Measurements from ENCODE around the gene FIZ1.
"Not testable (repeated sequence)": the region's sequence is repeated elsewhere in the genome, so short reads cannot be mapped to it uniquely, and the experiment has no call there.

Gene FIZ1

DNA sequence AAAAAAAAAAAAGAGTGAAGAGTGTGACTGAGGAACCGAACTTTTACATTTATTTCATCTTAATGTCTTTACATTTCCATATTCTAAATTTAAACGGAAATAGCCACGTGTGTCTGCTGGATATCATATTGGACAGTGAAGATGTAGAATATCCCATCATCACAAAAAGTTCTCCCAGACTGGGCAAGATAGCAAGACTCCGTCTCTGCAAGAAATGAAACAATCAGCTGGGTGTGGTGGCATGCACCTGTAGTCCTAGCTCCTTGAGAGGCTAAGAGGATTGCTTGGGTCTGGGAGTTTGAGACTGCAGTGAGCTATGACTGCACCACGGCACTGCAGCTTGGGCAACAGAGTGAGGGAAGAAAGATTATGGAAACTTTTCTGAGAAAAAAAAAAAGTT, 22.6 kb downstream of the FIZ1 start:
- no peak for DNase-seq (ENCODE audit: low read depth)

DNA sequence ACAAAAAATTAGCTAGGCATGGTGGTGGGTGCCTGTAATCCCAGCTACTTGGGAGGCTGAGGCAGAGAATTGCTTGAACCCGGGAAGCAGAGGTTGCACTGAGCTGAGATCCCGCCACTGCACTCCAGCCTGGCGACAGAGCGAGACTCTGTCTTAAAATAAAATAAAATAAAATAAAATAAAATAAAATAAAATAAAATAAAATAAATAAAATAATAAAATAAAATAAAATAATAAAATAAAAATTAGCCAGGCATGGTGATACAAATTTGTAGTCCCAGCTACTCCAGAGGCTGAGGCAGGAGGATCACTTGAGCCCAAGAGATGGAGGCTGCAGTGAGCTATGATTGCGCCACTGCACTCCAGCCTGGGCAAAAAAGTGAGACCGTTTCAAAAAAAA, 25.4 kb downstream of the FIZ1 start:
- DNase-seq (ENCODE audit: low read depth), result not testable (repeated sequence)

DNA sequence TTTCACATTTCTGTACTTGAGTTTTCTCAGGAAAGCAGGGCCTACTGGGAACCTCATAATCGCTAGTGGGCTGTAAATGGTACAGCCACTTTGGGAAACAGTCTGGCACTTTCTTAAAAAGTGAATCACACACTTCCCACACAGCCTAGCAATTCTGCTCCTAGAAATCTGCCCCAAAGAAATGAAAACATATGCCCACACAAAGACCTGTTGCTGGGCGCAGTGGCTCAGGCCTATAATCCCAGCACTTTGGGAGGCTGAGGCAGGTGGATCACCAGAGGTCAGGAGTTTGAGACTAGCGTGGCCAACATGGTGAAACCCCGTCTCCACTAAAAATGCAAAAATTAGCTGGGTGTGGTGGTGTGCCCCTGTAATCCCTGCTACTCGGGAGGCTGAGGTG, 29.8 kb downstream of the FIZ1 start:
- DNase-seq (ENCODE audit: low read depth), result not testable (repeated sequence)

DNA sequence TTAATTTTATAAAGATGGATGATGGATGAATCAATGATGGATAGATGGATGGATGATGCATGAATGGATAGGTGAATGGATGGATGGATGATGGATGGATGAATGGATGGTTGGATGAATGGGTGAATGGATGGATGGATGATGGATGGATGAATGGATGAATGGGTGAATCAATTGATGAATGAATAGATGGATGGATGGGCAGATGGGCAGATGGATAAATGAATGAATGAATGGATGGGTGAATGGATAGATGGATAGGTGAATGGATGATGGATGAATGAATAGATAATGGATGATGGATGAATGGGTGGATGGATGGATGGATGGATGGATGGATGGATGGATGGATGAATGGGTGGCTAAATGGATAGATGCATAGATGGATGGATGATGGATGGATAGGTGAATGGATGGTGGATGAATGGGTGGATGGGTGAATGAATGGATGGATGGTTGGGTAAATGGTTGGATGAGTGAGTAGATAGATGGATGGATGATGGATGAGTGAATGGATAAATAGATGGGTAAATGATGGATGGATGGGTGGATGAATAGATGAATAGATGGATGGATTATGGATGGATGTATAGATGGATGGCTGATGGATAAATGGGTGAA, 31.5 kb downstream of the FIZ1 start:
- DNase-seq (ENCODE audit: low read depth), result no peak

DNA sequence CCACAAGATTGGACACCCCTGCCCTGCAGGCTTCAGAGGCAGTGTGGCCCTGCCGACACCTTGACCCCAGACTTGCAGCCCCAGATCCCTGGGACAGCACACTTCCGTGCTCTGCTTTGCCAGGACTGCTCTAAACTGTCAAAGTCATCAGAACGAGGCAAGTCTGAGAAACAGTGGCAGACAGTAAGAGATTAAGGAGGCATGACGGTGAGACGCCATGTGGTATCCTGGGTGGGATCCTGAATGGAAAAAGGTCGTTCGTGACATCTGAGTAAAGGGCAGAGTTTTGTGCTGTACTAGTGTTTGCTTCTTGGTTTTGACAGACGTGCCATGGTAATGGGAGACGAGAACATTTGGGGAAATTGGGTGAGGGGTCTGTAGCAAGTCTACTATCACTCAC, 32.5 kb downstream of the FIZ1 start:
- DNase-seq (ENCODE audit: low read depth), result no peak

DNA sequence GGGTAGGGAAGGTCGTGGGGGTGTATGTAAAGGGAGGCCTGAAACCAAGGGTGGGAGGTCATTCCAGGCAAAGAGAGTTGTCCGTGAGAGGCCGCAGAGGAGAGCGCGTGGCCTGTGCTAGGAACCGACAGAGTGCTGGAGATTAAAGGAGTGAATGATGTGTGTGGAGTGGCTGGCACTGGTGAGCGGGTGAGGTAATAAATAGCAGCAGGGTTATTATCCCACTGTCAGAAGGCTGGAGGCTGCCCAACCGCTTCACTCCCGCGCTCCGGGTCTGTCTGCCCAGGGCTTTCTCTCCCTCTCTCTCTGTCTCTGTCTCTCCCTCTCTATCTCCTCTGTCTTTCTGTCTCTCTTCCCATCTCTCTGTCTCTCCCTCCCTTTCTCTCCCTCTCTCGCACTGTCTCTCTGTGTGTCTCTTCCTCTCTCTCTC, 36.0 kb downstream of the FIZ1 start:
- no peak for DNase-seq (ENCODE audit: low read depth)

DNA sequence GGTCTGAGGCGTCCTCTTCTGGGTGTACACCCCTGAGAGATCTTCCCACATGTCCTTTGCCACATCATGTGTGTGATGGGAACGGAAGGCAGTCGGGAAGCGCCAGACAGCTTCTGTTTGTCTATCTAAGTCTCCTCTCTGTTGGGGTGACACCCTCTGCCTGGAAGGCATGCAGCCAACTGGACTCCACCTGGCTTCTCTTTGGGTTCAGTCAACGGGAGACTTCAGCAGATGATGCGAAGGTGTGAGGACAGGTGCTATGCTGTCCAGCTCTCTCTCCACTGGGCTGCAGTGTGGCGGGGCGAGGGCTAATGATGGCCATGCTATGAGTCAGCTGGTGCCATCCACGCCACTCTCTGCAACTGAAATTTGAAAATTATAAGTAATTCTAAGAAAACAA, 39.6 kb downstream of the FIZ1 start:
- DNase-seq (ENCODE audit: low read depth), result no peak

DNA sequence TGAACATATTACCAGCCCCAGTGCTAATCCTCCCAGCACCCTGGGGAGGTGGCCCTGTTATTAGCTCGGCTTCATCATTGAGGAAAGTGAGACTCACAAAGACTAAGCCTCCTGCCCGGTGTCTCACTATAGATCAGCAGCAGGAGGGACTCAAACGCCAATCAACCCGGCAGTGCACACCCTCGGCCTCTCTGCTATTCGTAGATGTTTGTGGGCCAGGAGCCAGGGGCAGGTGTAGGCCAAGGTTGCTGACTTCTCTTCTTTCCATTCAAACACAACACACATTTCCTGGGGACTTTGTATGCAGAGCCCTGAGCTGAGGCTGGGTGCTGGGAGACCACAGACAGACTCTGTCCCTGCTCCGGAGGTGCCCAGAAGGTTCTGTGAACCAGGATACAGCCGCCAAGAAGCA, 44.6 kb downstream of the FIZ1 start:
- no peak for DNase-seq (ENCODE audit: low read depth)

DNA sequence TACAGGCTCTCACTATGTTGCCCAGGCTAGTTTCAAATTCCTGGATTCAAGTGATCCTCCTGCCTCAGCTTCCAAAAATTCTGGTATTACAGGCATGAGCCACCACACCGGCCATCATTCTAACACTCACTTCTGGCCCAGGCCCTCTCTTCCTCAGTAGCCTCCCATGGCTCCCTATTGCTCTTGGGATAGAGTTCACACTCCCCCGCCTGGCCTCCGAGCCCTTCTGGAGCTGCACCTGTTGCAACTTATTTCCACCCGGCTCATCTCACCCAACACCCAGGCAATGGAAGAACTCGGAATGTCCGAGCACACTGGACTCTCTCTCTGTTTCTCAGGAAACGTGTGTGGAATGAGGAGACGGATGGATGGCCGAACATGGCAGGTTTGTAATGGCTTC, 45.0 kb downstream of the FIZ1 start:
- no peak for DNase-seq (ENCODE audit: low read depth)

DNA sequence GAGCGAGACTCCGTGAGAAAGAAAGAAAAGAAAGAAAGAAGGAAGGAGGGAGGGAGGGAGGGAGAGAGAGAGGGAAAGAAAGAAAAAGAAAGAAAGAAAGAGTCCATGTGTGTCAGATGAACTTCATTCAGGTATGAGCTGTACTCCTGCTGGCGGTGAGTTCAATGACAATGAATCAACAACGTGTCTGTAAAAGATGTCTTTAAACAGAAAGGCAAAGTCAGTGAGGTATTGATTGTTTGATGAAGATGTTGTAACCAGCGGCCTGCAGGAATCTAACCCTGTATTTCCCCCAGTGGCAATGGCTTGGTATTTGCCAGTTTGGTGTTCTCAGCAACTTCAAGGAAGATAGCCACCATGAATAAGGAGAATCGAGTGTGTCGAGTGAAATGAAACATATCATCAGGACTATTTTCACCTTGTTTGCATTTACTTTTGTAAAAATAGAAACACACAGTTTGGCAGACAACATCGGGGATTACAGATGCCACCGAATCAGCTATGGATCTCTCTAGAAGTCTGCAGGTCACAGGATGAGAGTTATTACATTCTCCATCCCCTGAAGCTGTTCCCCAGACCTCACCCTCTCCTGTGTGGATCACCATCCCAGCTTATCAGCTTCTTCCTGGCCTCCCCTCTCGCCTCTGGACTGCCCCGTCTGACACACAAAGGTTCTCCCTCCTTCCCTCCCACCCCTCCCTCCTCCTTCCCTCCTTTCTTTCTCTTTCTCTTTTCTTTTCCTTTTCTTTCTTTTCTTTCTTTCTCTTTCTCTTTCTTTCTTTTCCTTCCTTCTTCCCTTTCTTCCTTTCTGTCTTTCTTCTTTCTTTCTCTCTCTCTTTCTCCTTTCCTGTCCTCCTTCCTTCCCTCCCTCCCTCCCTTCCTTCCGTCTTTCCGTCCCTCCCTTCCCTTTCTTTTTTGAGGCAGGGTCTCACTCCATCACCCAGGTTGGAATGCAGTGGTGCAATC, 45.8 kb downstream of the FIZ1 start:
- DNase-seq (ENCODE audit: low read depth), result no peak

DNA sequence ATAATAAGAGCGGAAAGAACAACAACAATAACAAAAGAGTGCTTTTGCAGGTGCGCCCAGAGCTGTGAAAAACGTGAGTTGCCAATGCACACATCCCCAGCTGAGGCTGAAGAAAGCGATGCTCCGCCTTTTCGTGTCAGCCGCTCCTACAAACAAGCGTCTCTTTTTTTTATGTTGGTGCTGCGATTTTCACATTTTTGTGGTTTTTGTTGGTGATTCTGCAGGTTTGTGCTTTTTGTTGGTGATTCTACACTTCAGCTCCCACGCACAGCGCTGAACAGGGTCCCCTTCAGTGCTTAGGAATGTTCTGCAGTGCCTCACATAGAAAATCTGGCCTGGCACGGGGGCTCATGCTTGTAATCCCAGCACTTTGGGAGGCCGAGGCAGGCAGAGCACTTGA, 46.7 kb downstream of the FIZ1 start:
- peak; percentile 69 for DNase-seq (ENCODE audit: low read depth)

DNA sequence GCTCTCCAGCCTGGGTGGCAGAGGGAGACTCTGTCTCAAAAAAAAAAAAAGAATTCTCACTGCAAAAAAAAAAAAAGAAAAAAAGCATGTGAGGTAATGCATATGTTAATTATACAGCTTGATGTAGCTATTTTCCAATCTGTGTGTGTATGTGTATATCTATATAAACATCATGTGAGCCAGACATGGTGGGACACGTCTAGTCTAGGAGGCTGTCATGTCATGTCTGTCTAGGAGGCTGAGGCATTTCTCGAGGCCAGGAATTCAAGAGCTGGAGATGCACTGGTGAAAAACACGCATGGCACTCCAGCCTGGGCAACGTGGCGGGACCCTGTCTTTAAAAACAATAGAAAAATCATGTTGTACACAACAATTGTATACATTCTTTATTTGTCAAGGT, 47.1 kb downstream of the FIZ1 start:
- DNase-seq (ENCODE audit: low read depth), result no peak

DNA sequence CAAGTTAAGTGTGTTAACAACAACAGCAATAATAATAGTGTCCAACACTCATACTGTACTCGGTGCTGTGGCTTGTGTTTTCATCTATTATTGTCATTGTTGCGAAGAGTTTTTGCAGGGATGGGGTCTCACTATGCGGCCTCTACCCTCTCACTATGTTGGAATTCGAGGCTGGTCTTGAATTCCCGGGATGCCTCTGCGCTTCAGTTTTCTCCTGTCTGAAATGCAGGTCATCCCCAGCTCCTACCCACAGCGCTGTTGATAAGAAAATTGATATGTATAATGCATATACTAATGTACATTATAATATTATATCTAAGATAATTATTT, 49.0 kb downstream of the FIZ1 start:
- no peak for DNase-seq (ENCODE audit: low read depth)

DNA sequence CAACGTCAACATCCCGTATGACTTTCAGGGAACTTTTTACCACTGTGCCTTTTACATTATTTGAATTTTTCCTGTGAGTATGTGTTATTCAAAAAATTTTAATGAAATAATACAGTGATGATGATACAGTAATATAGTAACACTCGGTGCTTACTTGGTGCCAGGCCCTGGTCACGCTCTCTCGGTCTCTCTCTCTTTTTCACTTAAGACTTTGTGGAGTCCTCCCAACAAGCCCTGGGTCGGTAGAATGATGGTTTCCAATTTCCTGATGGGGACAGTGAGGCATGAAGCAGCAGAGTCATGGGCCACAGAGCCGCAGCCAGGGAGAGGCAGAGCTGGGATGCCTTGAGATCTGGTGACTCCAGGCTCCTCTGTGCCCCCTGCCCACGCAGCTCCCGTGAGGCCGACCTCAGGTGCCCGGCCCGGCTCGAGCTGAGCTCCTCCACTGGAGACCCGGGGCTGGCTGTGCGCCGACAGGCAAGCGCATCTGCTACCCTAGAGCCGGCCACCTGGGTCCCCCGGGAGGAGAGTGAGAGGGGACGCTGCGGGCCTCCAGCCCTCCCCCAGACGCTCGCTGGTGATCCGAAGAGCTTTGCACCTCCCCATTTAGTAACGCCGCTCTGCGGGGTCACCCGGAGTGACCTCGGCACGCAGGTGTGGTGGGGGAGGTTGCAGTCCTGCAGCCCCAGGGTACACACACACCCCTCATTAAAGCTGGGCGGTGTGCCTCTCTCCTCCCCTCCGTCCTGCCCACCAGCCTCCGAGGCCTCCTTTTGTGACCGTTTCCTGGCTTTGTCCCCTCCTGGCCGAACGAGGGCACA, 49.6 kb downstream of the FIZ1 start:
- peak; percentile 76 for DNase-seq (ENCODE audit: low read depth)

DNA sequence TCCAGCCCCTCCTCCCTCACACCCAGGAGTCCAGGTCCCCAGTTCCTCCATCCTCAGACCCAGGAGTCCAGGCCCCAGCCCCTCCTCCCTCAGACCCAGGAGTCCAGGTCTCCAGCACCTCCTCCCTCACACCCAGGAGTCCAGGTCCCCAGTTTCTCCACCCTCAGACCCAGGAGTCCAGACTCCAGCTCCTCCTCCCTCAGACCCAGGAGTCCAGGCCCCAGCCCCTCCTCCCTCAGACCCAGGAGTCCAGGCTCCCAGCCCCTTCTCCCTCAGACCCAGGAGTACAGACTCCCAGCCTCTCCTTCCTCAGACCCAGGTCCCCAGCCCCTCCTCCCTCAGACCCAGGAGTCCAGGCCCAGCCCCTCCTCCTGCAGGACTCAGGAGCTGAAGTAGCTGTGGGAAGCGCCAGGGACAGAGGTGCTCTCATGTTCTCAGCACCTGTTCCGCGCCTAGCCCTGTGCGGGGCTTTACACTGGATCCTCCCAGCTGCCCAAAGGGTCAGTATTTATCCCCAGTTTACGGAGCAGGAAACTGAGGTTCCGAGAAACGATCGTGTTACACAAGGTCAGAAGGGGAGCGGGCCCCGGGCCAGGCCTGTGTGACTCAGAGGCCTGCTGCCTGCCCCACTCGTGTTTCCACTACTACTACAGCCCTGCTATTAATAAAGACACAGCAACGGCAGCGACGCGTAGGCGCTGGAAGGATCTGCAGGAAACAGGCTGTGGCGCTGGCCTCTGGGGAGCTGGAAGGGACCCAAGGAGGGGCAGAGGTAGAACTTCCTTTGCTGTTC, 52.3 kb downstream of the FIZ1 start:
- DNase-seq (ENCODE audit: low read depth), result no peak

DNA sequence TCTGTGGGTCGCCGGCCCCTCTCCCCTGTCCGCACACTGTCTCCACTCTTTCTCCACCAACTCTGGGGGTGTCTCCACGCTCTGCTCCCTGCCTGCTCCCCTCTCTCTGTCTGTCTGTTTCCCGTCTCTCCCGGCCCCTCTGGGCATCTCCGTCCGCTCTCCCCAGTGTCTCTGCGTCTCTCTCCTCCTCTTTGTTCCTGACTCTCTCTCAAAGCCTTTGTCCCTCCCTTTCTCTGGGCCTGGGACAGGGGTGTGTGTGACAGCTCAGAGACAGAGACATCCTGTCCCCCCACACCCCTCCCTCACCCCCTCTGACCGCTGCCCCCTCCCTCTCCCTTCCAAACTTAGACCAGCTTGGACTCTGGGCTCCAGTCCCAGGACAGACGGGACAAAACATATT, 53.3 kb downstream of the FIZ1 start:
- no peak for DNase-seq (ENCODE audit: low read depth)

DNA sequence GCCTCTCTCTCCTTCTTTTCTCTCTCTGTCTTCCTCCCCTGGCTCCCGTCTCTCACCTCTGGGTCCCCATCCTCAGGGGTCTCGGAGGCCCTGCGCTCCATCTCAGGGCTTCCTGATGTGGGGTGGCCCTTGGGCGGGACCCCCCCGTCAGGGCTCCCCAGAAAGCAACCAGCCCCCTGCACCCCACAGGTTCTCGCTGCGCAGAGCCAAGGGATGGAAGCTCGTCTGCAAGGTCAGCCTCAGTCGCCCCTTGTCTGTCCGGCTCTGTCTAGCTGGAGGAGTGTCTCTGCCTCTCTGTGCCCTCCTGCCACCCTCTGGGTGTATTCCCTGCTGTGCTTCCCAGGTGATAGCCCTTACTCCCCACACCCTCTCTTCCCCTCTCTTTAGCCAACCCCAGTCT, 53.9 kb downstream of the FIZ1 start, which contains the start of gene SBK3:
Gene SBK3, minus strand, starts transcription at position 101 of the 400 bp plus-strand sequence. Its CDS starts 0 bp downstream, at position 101.
- no peak for DNase-seq (ENCODE audit: low read depth)

DNA sequence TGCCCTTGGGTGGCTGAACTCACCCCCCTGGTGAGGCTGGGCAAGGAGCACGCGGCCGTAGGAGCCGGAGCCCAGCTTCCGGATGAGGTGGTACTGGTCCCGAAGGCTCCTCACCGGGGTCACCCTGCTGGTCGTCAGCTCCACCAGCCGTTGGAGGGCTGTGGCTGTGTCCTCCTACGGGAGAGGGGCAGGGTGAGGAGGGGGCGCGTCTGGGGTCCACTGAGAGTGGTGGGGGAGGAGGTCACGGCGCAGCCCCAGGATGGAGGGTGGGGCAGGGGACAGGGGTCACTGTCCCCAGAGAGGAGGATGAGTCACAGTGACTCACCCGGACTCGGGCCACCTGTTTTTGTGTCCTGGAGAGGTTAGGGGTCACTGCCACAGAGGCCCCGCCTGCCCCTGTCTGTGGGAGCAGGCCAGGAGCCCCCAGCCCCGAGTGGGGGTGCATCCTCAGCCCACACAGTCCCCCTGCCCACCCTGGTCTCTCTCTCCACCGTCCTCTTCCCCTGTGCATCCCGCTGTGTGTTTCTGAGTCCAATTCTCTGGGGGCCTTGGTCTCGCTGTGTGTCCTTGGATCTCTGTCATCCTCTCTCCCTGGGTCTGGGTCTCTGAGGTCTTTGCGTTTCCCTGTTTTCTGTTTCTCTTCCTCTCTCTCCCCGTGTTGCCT, 54.4 kb downstream of the FIZ1 start:
- no peak for DNase-seq (ENCODE audit: low read depth)

DNA sequence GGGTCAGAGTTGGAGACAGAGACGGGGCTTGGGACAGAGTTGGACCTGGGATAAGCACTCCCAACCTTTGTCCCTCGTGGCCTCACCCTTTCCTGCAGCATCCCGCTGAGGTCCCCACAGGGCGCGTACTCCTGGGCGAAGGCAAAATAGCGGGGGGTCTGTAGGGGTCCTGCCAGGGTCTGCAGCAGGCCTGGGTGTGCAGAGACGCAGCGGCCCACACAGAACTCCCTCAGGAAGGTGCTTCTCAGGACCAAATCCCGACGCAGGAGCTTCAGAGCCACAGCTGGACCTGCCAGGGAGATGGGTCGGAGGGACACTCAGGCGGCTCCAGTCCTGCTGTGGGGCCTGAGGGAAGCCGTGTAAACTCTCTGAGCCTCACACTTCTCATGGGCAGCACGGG, 55.3 kb downstream of the FIZ1 start:
- DNase-seq (ENCODE audit: low read depth), result no peak

DNA sequence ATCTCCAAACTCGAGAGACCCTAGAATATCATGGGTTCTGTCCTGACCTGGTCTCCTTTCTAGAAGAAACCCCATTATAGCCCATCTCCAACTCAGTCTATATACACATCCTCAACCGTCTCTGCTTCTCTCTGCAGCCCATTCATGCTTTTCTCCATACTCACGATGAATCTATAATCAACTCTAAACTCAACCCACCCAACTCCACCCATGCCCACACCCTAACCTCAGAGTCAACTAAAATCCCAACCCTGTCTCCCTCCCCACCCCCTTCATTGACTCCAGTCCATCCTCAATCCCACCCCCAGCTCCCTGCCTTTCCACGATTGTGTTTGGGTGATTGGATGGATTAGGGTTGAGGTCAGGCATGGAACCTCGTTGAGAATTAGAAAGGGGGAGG, 55.8 kb downstream of the FIZ1 start:
- DNase-seq (ENCODE audit: low read depth), result no peak

DNA sequence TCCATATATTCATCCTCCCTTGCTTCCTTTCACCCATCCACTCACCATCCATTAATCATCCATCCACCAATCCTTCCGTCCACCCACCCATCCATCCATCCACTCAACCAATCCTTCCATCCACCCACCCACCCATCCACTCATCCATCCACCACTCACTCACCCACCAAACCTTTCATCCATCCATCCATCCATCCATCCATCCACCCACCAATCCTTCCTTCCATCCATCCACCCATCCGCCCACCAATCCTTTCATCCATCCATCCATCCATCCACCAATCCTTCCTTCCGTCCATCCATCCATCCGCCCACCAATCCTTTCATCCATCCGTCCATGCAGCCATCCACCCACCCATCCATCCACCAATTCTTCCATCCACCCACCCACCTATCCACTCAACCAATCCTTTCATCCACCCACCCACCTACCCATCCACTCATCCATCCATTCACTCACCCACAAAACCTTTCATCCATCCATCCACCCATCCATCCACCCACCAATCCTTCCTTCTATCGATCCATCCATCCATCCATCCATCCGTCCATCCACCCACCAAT, 56.9 kb downstream of the FIZ1 start:
- DNase-seq (ENCODE audit: low read depth), result no peak
